ENCODE data around the gene DZIP3.
"Not testable (repeated sequence)": the region's sequence is repeated elsewhere in the genome, so short reads cannot be mapped to it uniquely, and the experiment has no call there.

Gene DZIP3

DNA sequence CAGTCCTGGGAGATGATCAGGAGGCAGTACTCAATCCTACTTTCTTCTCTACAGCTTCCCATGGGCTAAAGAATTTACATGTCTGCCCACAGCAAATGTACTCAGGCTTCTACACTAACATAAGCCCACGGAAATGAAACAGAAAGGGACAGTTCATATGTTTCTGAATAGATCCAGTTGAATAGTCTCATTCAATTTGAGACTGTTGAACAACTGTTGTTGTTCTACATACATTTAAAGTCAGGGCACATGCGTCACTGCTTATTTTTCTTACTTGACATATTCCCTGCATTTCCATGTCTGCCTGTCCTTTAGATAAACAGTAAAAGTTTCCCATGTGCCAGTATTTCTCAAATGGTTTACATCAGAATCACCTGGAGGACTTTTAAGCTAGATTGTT is 102.8 kb downstream of the DZIP3 start:
- H3K9ac ChIP-seq (ENCODE audit: low read depth, low read length); H3K9me3 ChIP-seq (ENCODE audit: control insufficient read depth, insufficient read depth, low read length); H3K4me1 ChIP-seq (ENCODE audit: insufficient read depth, low read length): not testable (repeated sequence)
- H3K36me3 ChIP-seq (ENCODE audit: insufficient read depth, low read length), result peaks cover 13% of the 10 kb centered on the region

DNA sequence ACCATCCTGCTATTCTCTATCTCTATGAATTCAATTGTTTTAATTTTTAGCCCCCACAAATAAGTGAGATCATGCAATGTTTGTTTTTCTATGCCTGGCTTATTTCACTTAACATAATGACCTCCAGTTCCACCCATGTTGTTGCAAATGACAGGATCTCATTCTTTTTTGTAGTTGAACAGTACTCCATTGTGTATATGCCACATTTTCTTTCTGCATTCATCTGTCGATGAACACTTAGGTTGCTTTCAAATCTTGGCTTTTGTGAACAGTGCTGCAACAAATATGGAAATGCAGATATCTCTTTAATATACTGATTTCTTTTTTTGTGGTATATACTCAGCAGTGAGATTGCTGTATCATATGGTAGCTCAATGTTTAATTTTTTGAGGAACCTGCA is 108.9 kb downstream of the DZIP3 start:
- Histone ChIP-seq H3K4me1 (ENCODE audit: insufficient read depth, low read length) (no peaks in the 10 kb centered on the region), H3K36me3 (ENCODE audit: insufficient read depth, low read length) (peaks cover 4% of the 10 kb centered on the region), H3K9ac (ENCODE audit: low read depth, low read length) (no peak overlapping the region), H3K9me3 (ENCODE audit: control insufficient read depth, insufficient read depth, low read length) (no peaks in the 10 kb centered on the region)

DNA sequence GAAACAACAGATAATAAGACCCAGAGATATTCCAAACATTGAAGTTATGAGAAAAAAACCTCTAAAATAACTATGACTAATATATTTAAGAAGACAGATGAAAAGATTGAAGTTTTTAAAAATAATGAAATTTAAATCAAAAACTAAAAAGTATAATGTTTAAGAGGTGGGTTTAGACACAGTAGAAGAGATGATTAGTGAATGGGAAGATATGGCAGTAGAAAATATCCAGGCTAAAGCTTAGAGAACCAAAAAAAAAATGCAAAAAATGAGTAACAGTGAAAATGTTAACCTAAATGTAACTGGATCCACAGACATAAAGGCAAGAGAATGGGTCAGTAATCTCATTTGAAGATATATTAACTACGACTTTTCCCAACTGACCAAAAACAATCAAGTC is 115.5 kb downstream of the DZIP3 start:
- no peaks in the 10 kb centered on the region for H3K4me1 ChIP-seq (ENCODE audit: insufficient read depth, low read length)
- no peak overlapping the region for H3K9ac ChIP-seq (ENCODE audit: low read depth, low read length)
- H3K36me3 ChIP-seq (ENCODE audit: insufficient read depth, low read length), result no peaks in the 10 kb centered on the region
- no peaks in the 10 kb centered on the region for H3K9me3 ChIP-seq (ENCODE audit: control insufficient read depth, insufficient read depth, low read length)

DNA sequence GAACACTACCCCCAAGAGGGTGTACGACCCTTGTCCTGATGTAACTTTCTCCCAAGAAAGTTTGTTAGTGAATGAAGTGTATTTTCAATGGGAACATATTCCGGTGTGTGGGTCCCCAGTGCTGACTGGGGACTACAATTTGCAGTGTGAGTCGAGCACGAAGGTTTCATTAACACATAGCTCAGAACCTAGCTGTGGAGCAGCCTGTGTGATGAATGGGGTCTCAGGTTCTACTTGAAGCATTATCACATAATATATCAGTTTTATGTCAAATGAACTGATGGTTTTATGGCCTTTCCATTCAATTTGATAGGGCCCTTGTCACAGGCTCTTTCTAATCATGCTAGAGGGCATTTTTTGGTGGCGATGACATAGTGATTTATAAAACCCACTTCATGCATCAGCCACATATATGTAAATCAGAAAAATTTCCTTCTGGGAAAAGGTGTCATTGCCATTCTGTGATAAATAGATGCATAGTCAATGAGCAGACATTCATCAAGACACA is 123.5 kb downstream of the DZIP3 start:
- Histone ChIP-seq H3K36me3 (ENCODE audit: insufficient read depth, low read length) (no peaks in the 10 kb centered on the region), H3K9me3 (ENCODE audit: control insufficient read depth, insufficient read depth, low read length) (no peaks in the 10 kb centered on the region), H3K4me1 (ENCODE audit: insufficient read depth, low read length) (no peaks in the 10 kb centered on the region), H3K9ac (ENCODE audit: low read depth, low read length) (no peak overlapping the region)

DNA sequence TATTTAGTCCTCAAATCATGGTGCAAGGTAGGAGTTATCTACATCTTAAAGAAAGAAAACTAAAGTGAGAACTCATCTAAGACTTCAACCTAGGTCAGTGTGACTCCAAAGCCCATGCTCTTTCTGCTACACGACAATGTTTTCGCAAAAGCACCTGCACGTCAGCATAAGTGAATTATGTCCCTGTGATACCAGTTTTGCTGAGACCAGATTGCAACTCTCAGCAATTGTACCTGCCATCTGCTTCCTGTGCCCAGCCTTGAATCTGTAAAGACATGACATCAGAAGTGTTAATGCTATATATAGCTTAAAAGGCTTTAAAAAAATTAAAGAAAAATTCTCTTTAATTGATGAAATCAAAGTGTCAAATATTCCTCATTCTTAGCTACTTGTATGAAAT is 124.3 kb downstream of the DZIP3 start:
- Histone ChIP-seq H3K4me1 (ENCODE audit: insufficient read depth, low read length) (no peaks in the 10 kb centered on the region), H3K9me3 (ENCODE audit: control insufficient read depth, insufficient read depth, low read length) (no peaks in the 10 kb centered on the region), H3K9ac (ENCODE audit: low read depth, low read length) (no peak overlapping the region), H3K36me3 (ENCODE audit: insufficient read depth, low read length) (no peaks in the 10 kb centered on the region)

DNA sequence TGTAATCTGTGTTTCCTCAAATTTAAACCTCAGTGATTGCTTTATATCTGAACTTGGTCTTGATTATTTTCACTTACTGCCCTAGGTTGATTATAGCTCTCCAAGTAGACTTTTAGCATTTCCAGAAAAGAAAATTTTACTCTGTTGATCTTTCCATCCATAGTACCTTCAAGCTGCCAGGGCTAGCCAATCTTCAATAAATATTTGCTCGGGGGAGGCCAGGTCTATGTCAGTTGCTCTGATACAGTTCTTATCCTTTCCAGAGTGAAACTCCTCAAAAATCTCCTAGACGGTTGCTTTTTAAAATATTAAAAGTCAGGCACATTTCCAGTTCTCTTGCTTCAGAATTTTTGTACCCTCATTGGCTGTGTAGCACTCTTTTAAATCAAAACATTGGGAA is 128.9 kb downstream of the DZIP3 start:
- H3K9me3 ChIP-seq (ENCODE audit: control insufficient read depth, insufficient read depth, low read length), result no peaks in the 10 kb centered on the region
- H3K9ac ChIP-seq (ENCODE audit: low read depth, low read length), result no peak overlapping the region
- no peaks in the 10 kb centered on the region for H3K4me1 ChIP-seq (ENCODE audit: insufficient read depth, low read length)
- H3K36me3 ChIP-seq (ENCODE audit: insufficient read depth, low read length), result no peaks in the 10 kb centered on the region

DNA sequence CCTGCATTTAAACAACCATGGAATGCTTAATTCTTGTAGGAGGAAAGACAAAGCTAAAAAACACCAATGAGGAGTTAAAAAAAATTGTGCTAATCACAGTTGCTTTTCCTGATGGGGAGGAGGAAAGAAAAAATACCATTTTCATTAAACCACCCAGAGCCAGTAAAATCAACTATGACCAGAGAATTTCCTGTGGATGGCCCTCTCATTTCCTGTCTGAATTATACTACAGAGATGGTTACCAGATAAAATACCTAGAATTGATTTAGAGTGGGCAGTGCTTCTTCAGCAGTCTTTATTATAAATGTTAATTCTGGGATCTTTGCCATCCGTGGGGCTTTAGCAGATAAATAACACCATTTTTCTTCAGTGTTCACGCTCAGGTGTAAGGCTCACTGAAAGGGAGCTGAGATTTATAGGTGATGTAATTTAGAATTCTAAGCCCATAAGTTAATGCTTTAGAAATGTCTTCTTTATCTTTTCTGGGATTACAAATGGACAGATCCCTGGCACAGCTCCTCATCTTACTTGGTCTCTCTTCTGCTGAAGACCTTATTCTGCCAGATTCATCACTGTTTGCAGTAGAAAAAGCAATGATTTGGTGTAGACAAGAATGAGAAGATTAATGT is 129.8 kb downstream of the DZIP3 start:
- Histone ChIP-seq H3K4me1 (ENCODE audit: insufficient read depth, low read length) (no peaks in the 10 kb centered on the region), H3K9ac (ENCODE audit: low read depth, low read length) (no peak overlapping the region), H3K9me3 (ENCODE audit: control insufficient read depth, insufficient read depth, low read length) (no peaks in the 10 kb centered on the region), H3K36me3 (ENCODE audit: insufficient read depth, low read length) (no peaks in the 10 kb centered on the region)

DNA sequence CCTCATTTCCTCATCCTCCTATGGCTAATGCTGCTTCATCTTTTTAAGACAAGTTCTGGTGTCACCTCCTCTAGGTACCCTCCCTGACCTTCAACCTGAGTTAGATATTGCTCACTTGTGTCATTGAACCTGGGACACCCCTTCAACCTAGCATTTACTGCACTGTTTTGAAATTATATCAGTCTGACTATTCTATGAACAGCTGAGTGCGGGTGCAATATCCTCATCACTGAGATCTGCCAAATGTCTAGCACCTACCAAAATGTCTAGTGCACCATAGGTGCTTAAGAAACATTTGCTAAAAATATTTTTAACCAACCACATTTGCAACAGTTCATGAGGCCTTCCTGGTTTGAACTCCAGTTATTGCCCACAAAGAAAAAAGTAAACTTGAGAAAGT is 133.2 kb downstream of the DZIP3 start:
- Histone ChIP-seq H3K9ac (ENCODE audit: low read depth, low read length) (no peak overlapping the region), H3K4me1 (ENCODE audit: insufficient read depth, low read length) (no peaks in the 10 kb centered on the region), H3K9me3 (ENCODE audit: control insufficient read depth, insufficient read depth, low read length) (no peaks in the 10 kb centered on the region), H3K36me3 (ENCODE audit: insufficient read depth, low read length) (no peaks in the 10 kb centered on the region)

DNA sequence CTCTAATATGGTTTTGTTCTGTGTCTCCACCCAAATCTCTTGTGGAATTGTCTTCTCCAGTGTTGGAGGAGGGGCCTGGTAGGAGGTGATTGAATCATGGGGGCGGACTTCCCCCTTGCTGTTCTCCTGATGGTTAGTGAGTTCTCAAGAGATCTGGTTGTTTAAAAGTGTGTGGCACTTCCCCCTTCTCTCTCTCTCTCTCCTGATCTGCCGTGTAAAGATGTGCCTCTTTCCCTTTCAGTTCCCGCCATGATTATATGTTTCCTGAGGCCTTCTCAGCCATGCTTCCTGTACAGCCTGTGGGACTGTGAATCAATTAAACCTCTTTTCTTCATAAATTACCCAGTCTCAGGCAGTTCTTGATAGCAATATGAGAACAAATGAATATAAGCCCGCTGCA is 134.6 kb downstream of the DZIP3 start:
- Histone ChIP-seq H3K9me3 (ENCODE audit: control insufficient read depth, insufficient read depth, low read length) (no peaks in the 10 kb centered on the region), H3K9ac (ENCODE audit: low read depth, low read length) (no peak overlapping the region), H3K36me3 (ENCODE audit: insufficient read depth, low read length) (no peaks in the 10 kb centered on the region)

DNA sequence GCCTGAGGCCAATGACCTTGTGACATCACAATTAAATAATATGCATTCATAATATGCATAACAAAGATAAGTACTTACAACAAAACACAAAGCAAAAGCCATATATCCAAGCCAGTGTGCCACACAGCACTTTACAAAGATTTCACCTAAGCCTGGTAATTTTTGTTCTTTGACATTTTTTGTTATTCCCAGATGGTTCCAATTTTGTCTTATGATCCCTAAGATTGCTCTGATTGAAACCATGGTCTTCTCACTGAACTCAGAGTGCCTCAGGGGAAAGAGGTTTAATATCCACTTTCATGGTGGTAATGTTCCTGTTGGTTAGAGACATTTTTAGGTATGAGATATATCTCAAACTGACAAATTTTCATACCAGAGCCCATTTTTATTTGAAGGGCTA is 138.6 kb downstream of the DZIP3 start:
- Histone ChIP-seq H3K36me3 (ENCODE audit: insufficient read depth, low read length) (no peaks in the 10 kb centered on the region), H3K4me1 (ENCODE audit: insufficient read depth, low read length) (no peaks in the 10 kb centered on the region), H3K9ac (ENCODE audit: low read depth, low read length) (no peak overlapping the region), H3K9me3 (ENCODE audit: control insufficient read depth, insufficient read depth, low read length) (no peaks in the 10 kb centered on the region)

More for the DNA sequence above, 134.6 kb downstream of the DZIP3 start:
- H3K4me1 ChIP-seq (ENCODE audit: insufficient read depth, low read length), result no peaks in the 10 kb centered on the region

DNA sequence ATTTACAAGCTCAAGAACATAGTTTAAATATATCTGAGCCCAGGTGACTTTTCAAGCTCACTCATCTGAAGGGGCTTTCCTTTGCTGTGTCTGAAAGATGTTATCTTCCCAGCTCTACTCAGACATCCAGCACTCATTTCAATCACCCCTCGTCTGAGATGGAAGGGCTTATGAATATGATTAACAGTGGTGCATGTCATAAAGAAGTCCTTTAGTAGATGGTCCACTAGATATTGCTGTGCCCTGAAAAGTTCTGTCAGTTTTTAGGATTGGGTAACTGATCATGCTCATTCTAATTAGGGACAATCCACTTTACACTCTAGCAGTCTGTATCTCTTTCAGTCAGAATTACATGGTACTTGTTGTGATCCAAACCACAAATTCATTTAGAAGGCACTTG is 139.4 kb downstream of the DZIP3 start:
- no peaks in the 10 kb centered on the region for H3K4me1 ChIP-seq (ENCODE audit: insufficient read depth, low read length)
- H3K36me3 ChIP-seq (ENCODE audit: insufficient read depth, low read length), result no peaks in the 10 kb centered on the region
- no peak overlapping the region for H3K9ac ChIP-seq (ENCODE audit: low read depth, low read length)
- H3K9me3 ChIP-seq (ENCODE audit: control insufficient read depth, insufficient read depth, low read length), result no peaks in the 10 kb centered on the region

DNA sequence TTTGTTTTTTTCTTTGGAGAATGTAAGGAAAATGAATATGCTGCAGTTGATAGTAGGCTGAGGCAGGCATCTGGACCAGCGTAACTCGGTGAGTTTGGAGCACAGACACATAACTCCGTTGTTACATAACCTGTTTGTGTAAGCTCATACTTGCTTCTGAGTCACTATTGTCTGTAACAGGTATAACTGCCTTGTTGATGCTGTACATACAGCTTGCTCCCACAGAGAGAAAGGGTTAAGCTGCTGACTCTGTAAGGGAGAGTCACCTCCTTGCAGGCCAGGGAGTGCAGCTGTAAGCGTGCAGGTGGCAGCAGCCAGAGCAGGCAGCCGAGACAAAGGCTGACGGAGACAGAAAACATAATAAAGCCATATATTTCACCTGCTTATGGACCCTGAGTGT is 147.3 kb downstream of the DZIP3 start:
- no peaks in the 10 kb centered on the region for H3K36me3 ChIP-seq (ENCODE audit: insufficient read depth, low read length)
- no peaks in the 10 kb centered on the region for H3K9me3 ChIP-seq (ENCODE audit: control insufficient read depth, insufficient read depth, low read length)
- no peak overlapping the region for H3K9ac ChIP-seq (ENCODE audit: low read depth, low read length)
- no peaks in the 10 kb centered on the region for H3K4me1 ChIP-seq (ENCODE audit: insufficient read depth, low read length)

DNA sequence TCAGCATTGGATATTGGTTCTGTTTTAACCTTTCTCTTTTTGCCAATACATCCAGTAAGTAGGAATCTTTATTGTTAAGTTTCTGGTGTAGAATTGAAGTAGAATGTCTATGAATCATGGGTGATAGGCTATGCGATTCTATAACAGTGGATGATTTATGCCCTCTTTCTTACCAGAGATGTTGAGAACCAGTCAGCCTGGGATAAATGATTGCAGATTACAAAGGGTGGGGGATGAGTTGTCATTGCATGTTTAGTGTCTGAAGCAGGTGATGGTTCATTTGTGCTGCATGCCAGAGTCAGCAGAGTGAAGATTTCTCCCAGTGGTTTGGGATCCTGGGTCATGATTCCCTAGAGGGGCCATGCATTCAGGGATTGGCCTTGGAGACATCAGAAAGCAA is 153.4 kb downstream of the DZIP3 start:
- Histone ChIP-seq H3K36me3 (ENCODE audit: insufficient read depth, low read length) (no peaks in the 10 kb centered on the region), H3K9ac (ENCODE audit: low read depth, low read length) (no peak overlapping the region), H3K9me3 (ENCODE audit: control insufficient read depth, insufficient read depth, low read length) (no peaks in the 10 kb centered on the region), H3K4me1 (ENCODE audit: insufficient read depth, low read length) (no peaks in the 10 kb centered on the region)
